OCI-LY3 (cell line): ENCODE data around the gene DNA2.

Experiments used
- H2AFZ ChIP-seq: fragments of 200-600, 300-600 bp; shearing (Covaris generic); 2 replicates; pipeline ENCODE4 v1.6.0; 2014; ENCODE audit warnings: antibody characterized with exemption, low read depth, low read length
- H3K27ac ChIP-seq: fragments of 200-600, 300-600 bp; sonication (generic); 2 replicates; pipeline ENCODE4 v1.5.1; 2014; ENCODE audit warnings: mild to moderate bottlenecking, low read length, moderate library complexity, mixed read lengths
- H3K27me3 ChIP-seq: fragments of 200-600, 300-600 bp; sonication (generic); 2 replicates; pipeline ENCODE4 v1.6.1; 2014; ENCODE audit warnings: low read depth, low read length, mixed read lengths
- H3K36me3 ChIP-seq: fragments of 200-600, 300-600 bp; sonication (generic); replicated peaks from 2 replicates; pipeline ENCODE3; 2014; ENCODE audit warnings: low read depth, low read length, mixed read lengths
- H3K4me1 ChIP-seq: fragments of 300-600, 200-600 bp; sonication (generic); 2 replicates; pipeline ENCODE4 v1.6.1; 2014; ENCODE audit warnings: low read length, mixed read lengths
- H3K4me2 ChIP-seq: fragments of 200-600, 300-600 bp; sonication (generic); 2 replicates; pipeline ENCODE4 v1.6.1; 2014; ENCODE audit warnings: low read length, mixed read lengths
- H3K4me3 ChIP-seq: fragments of 300-600, 200-600 bp; sonication (generic); 2 replicates; pipeline ENCODE4 v1.5.1; 2014; ENCODE audit warnings: antibody characterized with exemption, mild to moderate bottlenecking, low read length, moderate library complexity
- H3K79me2 ChIP-seq: fragments of 300-600, 200-600 bp; shearing (Covaris generic); 2 replicates; pipeline ENCODE4 v1.6.1; 2014; ENCODE audit warnings: mild to moderate bottlenecking, low read length, mixed read lengths
- H3K9ac ChIP-seq: fragments of 300-600, 200-600 bp; shearing (Covaris generic); 2 replicates; pipeline ENCODE4 v1.6.0; 2014; ENCODE audit warnings: mild to moderate bottlenecking, low read length, moderate library complexity
- H3K9me3 ChIP-seq: fragments of 200-600, 300-600 bp; shearing (Covaris generic); 2 replicates; pipeline ENCODE4 v1.6.1; 2014; ENCODE audit warnings: low read length, mixed read lengths; ENCODE audit not compliant: insufficient read depth
- H4K20me1 ChIP-seq: fragments of 200-600, 300-600 bp; sonication (generic); 2 replicates; pipeline ENCODE4 v1.6.1; 2016; ENCODE audit warnings: low read length, mixed read lengths; ENCODE audit not compliant: insufficient read depth
- CTCF ChIP-seq: fragments of 200-600, 300-600 bp; sonication (generic); IDR thresholded peaks from 2 replicates; pipeline ENCODE4 v1.5.1; 2014; ENCODE audit warnings: antibody characterized with exemption, low read length, low read depth
- EZH2phosphoT487 ChIP-seq: fragments of 200-600 bp; shearing (Covaris generic); IDR thresholded peaks from 2 replicates; pipeline ENCODE4 v1.6.1; 2018; ENCODE audit warnings: antibody characterized with exemption, mixed run types, low read depth

The DNA2 gene

GRCh38 chr10:68365611-68366010 lies 106.2 kb downstream of the DNA2 start:
- Histone ChIP-seq H4K20me1 (no peaks in the 10 kb centered on the region), H3K79me2 (no peaks in the 10 kb centered on the region), H3K36me3 (peaks cover 3% of the 10 kb centered on the region), H3K27ac (no peak overlapping the region), H3K9me3 (no peaks in the 10 kb centered on the region), H3K4me2 (no peak overlapping the region), H3K4me3 (no peak overlapping the region), H3K27me3 (no peaks in the 10 kb centered on the region), H3K9ac (no peak overlapping the region), H2AFZ (no peak overlapping the region), H3K4me1 (peaks cover 17% of the 10 kb centered on the region)
- TF ChIP-seq CTCF (no peak), EZH2phosphoT487 (no peak)

GRCh38 chr10:68364101-68364886 lies 107.5 kb downstream of the DNA2 start:
- Histone ChIP-seq H4K20me1 (no peaks in the 10 kb centered on the region), H3K4me1 (peaks cover 17% of the 10 kb centered on the region), H3K4me3 (no peak overlapping the region), H3K79me2 (no peaks in the 10 kb centered on the region), H3K27me3 (no peaks in the 10 kb centered on the region), H3K9ac (no peak overlapping the region), H3K36me3 (peaks cover 3% of the 10 kb centered on the region), H2AFZ (no peak overlapping the region), H3K4me2 (no peak overlapping the region), H3K27ac (no peak overlapping the region), H3K9me3 (no peaks in the 10 kb centered on the region)
- TF ChIP-seq EZH2phosphoT487 (no peak), CTCF (no peak)
